ENCODE measurements around the gene MAGI2. TPM values are rescaled to one million over a fixed set of nuclear protein-coding genes. Genes with fewer than 3 reads are reported as not detected.

Gene MAGI2
- total and polyA plus RNA-seq, 2 experiments from 2014 or later = 10.4 to 26.4 TPM

DNA sequence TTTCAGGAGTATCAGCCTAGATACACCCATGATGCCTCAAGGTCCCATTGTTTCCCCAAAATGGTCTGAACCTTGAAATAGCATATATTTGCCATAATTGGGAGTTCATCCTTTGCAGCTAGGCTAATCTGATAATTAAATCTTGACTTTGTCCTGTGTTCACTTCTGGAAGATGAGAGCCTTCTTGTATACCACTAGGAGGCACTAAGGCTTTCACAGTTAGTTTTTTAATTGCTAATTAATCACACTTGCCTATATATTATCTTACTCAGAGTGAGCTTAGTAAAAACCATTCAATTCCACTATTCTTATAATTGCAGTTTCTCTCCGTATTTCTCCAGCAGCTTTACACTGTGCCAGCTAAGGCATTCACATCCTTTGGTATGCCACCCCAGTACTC is 48.7 kb upstream of the MAGI2 start:
- H3K4me2 ChIP-seq = no peak overlapping the region
- H3K27ac Mint-ChIP-seq = no peak overlapping the region
- H3K36me3 ChIP-seq (ENCODE audit: insufficient read depth) = no peaks in the 10 kb centered on the region
- no peak overlapping the region for H3K27ac ChIP-seq (ENCODE audit: low read depth)
- no peaks in the 10 kb centered on the region for H3K9me2 ChIP-seq (ENCODE audit: insufficient read depth)
- peaks cover 4% of the 10 kb centered on the region; the same call in 1 of the 2 replicates for H3K4me1 ChIP-seq (ENCODE audit: insufficient read depth)
- no peaks in the 10 kb centered on the region for H3K36me3 Mint-ChIP-seq (ENCODE audit: low read depth)
- H3K9me3 Mint-ChIP-seq = no peaks in the 10 kb centered on the region
- no peaks in the 10 kb centered on the region for H3K27me3 ChIP-seq (ENCODE audit: insufficient read depth)
- H3K79me2 ChIP-seq (replicated peaks; ENCODE audit: insufficient read depth) = no peaks in the 10 kb centered on the region
- no peak overlapping the region for H3K4me3 Mint-ChIP-seq
- H4K20me1 ChIP-seq (replicated peaks; ENCODE audit: insufficient read depth) = no peaks in the 10 kb centered on the region
- H2AFZ ChIP-seq = no peak overlapping the region
- peak; percentile 18 for DNase-seq (ENCODE audit: low spot score)
- H3F3A ChIP-seq (replicated peaks; ENCODE audit: low read depth) = no peaks in the 10 kb centered on the region
- TF ChIP-seq NANOG (IDR thresholded peaks at IDR 0.05; ENCODE audit: borderline replicate concordance) (no peak), STAT1 (IDR thresholded peaks at IDR 0.05; ENCODE audit: unreplicated experiment) (no peak), EZH2 (IDR thresholded peaks at IDR 0.05; ENCODE audit: low read depth, unreplicated experiment) (no peak), POLR2AphosphoS5 (IDR thresholded peaks at IDR 0.05; ENCODE audit: low read depth) (no peak)
- TF ChIP-seq, protein P1, sequence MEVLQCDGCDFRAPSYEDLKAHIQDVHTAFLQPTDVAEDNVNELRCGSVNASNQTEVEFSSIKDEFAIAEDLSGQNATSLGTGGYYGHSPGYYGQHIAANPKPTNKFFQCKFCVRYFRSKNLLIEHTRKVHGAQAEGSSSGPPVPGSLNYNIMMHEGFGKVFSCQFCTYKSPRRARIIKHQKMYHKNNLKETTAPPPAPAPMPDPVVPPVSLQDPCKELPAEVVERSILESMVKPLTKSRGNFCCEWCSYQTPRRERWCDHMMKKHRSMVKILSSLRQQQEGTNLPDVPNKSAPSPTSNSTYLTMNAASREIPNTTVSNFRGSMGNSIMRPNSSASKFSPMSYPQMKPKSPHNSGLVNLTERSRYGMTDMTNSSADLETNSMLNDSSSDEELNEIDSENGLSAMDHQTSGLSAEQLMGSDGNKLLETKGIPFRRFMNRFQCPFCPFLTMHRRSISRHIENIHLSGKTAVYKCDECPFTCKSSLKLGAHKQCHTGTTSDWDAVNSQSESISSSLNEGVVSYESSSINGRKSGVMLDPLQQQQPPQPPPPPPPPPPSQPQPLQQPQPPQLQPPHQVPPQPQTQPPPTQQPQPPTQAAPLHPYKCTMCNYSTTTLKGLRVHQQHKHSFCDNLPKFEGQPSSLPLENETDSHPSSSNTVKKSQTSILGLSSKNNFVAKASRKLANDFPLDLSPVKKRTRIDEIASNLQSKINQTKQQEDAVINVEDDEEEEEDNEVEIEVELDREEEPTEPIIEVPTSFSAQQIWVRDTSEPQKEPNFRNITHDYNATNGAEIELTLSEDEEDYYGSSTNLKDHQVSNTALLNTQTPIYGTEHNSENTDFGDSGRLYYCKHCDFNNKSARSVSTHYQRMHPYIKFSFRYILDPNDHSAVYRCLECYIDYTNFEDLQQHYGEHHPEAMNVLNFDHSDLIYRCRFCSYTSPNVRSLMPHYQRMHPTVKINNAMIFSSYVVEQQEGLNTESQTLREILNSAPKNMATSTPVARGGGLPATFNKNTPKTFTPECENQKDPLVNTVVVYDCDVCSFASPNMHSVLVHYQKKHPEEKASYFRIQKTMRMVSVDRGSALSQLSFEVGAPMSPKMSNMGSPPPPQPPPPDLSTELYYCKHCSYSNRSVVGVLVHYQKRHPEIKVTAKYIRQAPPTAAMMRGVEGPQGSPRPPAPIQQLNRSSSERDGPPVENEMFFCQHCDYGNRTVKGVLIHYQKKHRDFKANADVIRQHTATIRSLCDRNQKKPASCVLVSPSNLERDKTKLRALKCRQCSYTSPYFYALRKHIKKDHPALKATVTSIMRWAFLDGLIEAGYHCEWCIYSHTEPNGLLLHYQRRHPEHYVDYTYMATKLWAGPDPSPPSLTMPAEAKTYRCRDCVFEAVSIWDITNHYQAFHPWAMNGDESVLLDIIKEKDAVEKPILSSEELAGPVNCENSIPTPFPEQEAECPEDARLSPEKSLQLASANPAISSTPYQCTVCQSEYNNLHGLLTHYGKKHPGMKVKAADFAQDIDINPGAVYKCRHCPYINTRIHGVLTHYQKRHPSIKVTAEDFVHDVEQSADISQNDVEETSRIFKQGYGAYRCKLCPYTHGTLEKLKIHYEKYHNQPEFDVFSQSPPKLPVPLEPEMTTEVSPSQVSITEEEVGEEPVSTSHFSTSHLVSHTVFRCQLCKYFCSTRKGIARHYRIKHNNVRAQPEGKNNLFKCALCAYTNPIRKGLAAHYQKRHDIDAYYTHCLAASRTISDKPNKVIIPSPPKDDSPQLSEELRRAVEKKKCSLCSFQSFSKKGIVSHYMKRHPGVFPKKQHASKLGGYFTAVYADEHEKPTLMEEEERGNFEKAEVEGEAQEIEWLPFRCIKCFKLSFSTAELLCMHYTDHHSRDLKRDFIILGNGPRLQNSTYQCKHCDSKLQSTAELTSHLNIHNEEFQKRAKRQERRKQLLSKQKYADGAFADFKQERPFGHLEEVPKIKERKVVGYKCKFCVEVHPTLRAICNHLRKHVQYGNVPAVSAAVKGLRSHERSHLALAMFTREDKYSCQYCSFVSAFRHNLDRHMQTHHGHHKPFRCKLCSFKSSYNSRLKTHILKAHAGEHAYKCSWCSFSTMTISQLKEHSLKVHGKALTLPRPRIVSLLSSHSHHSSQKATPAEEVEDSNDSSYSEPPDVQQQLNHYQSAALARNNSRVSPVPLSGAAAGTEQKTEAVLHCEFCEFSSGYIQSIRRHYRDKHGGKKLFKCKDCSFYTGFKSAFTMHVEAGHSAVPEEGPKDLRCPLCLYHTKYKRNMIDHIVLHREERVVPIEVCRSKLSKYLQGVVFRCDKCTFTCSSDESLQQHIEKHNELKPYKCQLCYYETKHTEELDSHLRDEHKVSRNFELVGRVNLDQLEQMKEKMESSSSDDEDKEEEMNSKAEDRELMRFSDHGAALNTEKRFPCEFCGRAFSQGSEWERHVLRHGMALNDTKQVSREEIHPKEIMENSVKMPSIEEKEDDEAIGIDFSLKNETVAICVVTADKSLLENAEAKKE (CRISPR knock-in tag; IDR thresholded peaks at IDR 0.05) = no peak
- TF ChIP-seq, protein P2, sequence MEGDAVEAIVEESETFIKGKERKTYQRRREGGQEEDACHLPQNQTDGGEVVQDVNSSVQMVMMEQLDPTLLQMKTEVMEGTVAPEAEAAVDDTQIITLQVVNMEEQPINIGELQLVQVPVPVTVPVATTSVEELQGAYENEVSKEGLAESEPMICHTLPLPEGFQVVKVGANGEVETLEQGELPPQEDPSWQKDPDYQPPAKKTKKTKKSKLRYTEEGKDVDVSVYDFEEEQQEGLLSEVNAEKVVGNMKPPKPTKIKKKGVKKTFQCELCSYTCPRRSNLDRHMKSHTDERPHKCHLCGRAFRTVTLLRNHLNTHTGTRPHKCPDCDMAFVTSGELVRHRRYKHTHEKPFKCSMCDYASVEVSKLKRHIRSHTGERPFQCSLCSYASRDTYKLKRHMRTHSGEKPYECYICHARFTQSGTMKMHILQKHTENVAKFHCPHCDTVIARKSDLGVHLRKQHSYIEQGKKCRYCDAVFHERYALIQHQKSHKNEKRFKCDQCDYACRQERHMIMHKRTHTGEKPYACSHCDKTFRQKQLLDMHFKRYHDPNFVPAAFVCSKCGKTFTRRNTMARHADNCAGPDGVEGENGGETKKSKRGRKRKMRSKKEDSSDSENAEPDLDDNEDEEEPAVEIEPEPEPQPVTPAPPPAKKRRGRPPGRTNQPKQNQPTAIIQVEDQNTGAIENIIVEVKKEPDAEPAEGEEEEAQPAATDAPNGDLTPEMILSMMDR (conservative IDR thresholded peaks at IDR 0.05; ENCODE audit: low read depth in 2 of 2) = peak; percentile 56 to 57
- peaks cover 16% of the 10 kb centered on the region for H3K4me1 Mint-ChIP-seq
- H3K27me3 Mint-ChIP-seq (ENCODE audit: insufficient read depth, low read depth, poor library complexity) = peaks cover 1% of the 10 kb centered on the region
- no peak; the same call in 2 of the 3 replicates for ATAC-seq
- no peak overlapping the region for H3K4me3 ChIP-seq
